Stimulated activated CD4-positive, alpha-beta T cell treated with anti-CD3 and anti-CD28 coated beads, Interleukin-12 subunit alpha, Interleukin-12 subunit beta, amount 100 ng/mL, for 48 hours (primary cell): ENCODE measurements around the gene TOX4.

Source experiments
- DNase-seq, 3 donors: peaks; one replicate each; pipeline ENCODE4 v3.0.0-alpha.2; 2020; ENCODE audit warnings: low read depth in 2 of 3, low spot score in 1 of 3

TOX4 gene

GRCh38 chr14:21501568-21501967 is 24.6 kb downstream of the TOX4 start:
- no peak for DNase-seq

- DNase-seq: no peak
Measured at GRCh38 chr14:21503376-21503775, 26.4 kb downstream of the TOX4 start.

GRCh38 chr14:21505012-21505553 is 28.1 kb downstream of the TOX4 start:
- DNase-seq: peak in 1 of 3 donors; percentile 7

- DNase-seq: no peak
Measured at GRCh38 chr14:21506557-21506956, 29.6 kb downstream of the TOX4 start.

- DNase-seq: no peak
Measured at GRCh38 chr14:21509432-21510143, 32.6 kb downstream of the TOX4 start.

- DNase-seq: peak; percentile 85 to 90 (median 87)
Measured at GRCh38 chr14:21510735-21511657, 34.0 kb downstream of the TOX4 start, which contains the start of gene METTL3. TSS of gene METTL3 (minus strand) at chr14:21511340. CDS start at chr14:21511223, 117 bp downstream.

GRCh38 chr14:21514341-21514740 is 37.3 kb downstream of the TOX4 start:
- no peak for DNase-seq

GRCh38 chr14:21518725-21519124 is 41.7 kb downstream of the TOX4 start:
- no peak for DNase-seq

- no peak for DNase-seq
Measured at GRCh38 chr14:21520767-21521166, 43.8 kb downstream of the TOX4 start.

GRCh38 chr14:21521501-21521900 is 44.5 kb downstream of the TOX4 start:
- no peak for DNase-seq

- DNase-seq: no peak
Measured at GRCh38 chr14:21523203-21523602, 46.2 kb downstream of the TOX4 start.

GRCh38 chr14:21524575-21525490 is 47.8 kb downstream of the TOX4 start:
- DNase-seq: no peak

- DNase-seq: no peak
Measured at GRCh38 chr14:21525571-21525961, 48.6 kb downstream of the TOX4 start.

GRCh38 chr14:21525962-21526671 is 49.1 kb downstream of the TOX4 start, which contains the start of gene SALL2:
TSS of gene SALL2 (minus strand) at chr14:21526346. CDS start at chr14:21526127, 219 bp downstream.
- peak; percentile 52 to 70 (median 63) for DNase-seq

GRCh38 chr14:21526672-21527317 is 49.8 kb downstream of the TOX4 start:
- DNase-seq: no peak

- no peak for DNase-seq
Measured at GRCh38 chr14:21527318-21527679, 50.3 kb downstream of the TOX4 start.

GRCh38 chr14:21528381-21529348 is 51.7 kb downstream of the TOX4 start:
- DNase-seq: no peak

GRCh38 chr14:21529515-21529914 is 52.5 kb downstream of the TOX4 start:
- no peak for DNase-seq
